NCI-H2227 treated with DMSO at 0.1 percent for 48 hours (cell line): ENCODE results near the gene SIGLEC9.
A peak's percentile ranks its signal among the peaks of the same experiment; 100 is the strongest.
"Not testable (repeated sequence)": the region's sequence is repeated elsewhere in the genome, so short reads cannot be mapped to it uniquely, and the experiment has no call there.

Experiments
- DNase-seq: peaks from one replicate; lab custom pipeline; 2025; lab: John Stamatoyannopoulos, UW

The SIGLEC9 gene

GRCh38 chr19:51123802-51124201 lies 904 bp upstream of the SIGLEC9 start:
- no peak for DNase-seq

- no peak for DNase-seq
Measured at GRCh38 chr19:51124216-51124615, 490 bp upstream of the SIGLEC9 start.

GRCh38 chr19:51125421-51126075 lies 842 bp downstream of the SIGLEC9 start:
- no peak for DNase-seq

- DNase-seq: no peak
Measured at GRCh38 chr19:51127032-51127431, 2.3 kb downstream of the SIGLEC9 start.

GRCh38 chr19:51127755-51128154 lies 3.0 kb downstream of the SIGLEC9 start:
- no peak for DNase-seq

- no peak for DNase-seq
Measured at GRCh38 chr19:51128227-51128626, 3.5 kb downstream of the SIGLEC9 start.

- DNase-seq: no peak
Measured at GRCh38 chr19:51129716-51130115, 5.0 kb downstream of the SIGLEC9 start.

GRCh38 chr19:51131780-51132680 lies 7.3 kb downstream of the SIGLEC9 start:
- peak; percentile 35 for DNase-seq

- no peak for DNase-seq
Measured at GRCh38 chr19:51135004-51135403, 10.3 kb downstream of the SIGLEC9 start.

- no peak for DNase-seq
Measured at GRCh38 chr19:51135986-51136762, 11.5 kb downstream of the SIGLEC9 start.

GRCh38 chr19:51136851-51137551 lies 12.3 kb downstream of the SIGLEC9 start:
- no peak for DNase-seq

- no peak for DNase-seq
Measured at GRCh38 chr19:51137792-51138425, 13.2 kb downstream of the SIGLEC9 start.

- DNase-seq: no peak
Measured at GRCh38 chr19:51138549-51138979, 13.9 kb downstream of the SIGLEC9 start.

GRCh38 chr19:51139299-51140014 lies 14.8 kb downstream of the SIGLEC9 start:
- DNase-seq: no peak

- DNase-seq: peak; percentile 10
Measured at GRCh38 chr19:51140441-51140840, 15.7 kb downstream of the SIGLEC9 start.

- no peak for DNase-seq
Measured at GRCh38 chr19:51141181-51141580, 16.5 kb downstream of the SIGLEC9 start.

- no peak for DNase-seq
Measured at GRCh38 chr19:51142119-51142518, 17.4 kb downstream of the SIGLEC9 start, which contains the start of gene SIGLEC7. Gene SIGLEC7, plus strand, starts transcription at chr19:51142301. Its CDS starts 69 bp downstream, at chr19:51142370.

GRCh38 chr19:51142809-51143475 lies 18.2 kb downstream of the SIGLEC9 start:
- not testable (repeated sequence) for DNase-seq

GRCh38 chr19:51143486-51143885 lies 18.8 kb downstream of the SIGLEC9 start:
- DNase-seq: no peak

- no peak for DNase-seq
Measured at GRCh38 chr19:51144482-51145045, 19.9 kb downstream of the SIGLEC9 start.
